A549 (cell line): ENCODE measurements around the gene FADS3. TPM values are rescaled to one million over a fixed set of nuclear protein-coding genes. Genes with fewer than 3 reads are reported as not detected.
A peak's percentile ranks its signal among the peaks of the same experiment; 100 is the strongest.

ENCODE experiments used
- ATAC-seq, 2 experiments: fragments of 200-7000 bp in 1 of 2; fragments of >200 bp in 1 of 2; cut with Nextera tagmentation in 1 of 2; cut with Tn5 transposase in 1 of 2; 3 replicates each; pipeline versions ENCODE4 v1.8.0 to v1.9.1; 2018 to 2020; ENCODE audit warnings: mild to moderate bottlenecking in 1 of 2, moderate library complexity in 1 of 2
- CTCF ChIA-PET: fragments of 300-600 bp; sonication (Branson Sonifier 250); formaldehyde crosslinking; extraction: SDS; loops from one replicate; lab custom pipeline; 2021; ENCODE audit warnings: antibody characterized with exemption, inconsistent platforms; lab: Yijun Ruan, JAX
- POLR2A ChIA-PET: fragments of 350-600 bp; formaldehyde crosslinking; extraction: SDS; loops from one replicate; lab custom pipeline; 2021; ENCODE audit warnings: antibody characterized with exemption, inconsistent platforms; lab: Yijun Ruan, JAX
- DNase-seq, 2 experiments: peaks; one replicate each; pipeline versions ENCODE4 v3.0.0 to v3.0.0-alpha.2; 2011 to 2016; ENCODE audit warnings: low read depth in 1 of 2, low spot score in 1 of 2
- FAIRE-seq: peaks from 2 replicates; lab custom pipeline; 2011; peaks lifted over from hg19 to GRCh38; lab: Jason Lieb, UNC
- H3K27ac ChIP-seq, 2 experiments: fragments of >200 bp; sonication (Bioruptor Twin); formaldehyde crosslinking; 3 replicates each; pipeline ENCODE4 v1.5.1; 2016 to 2017
- H3K4me1 ChIP-seq: fragments of >200 bp; sonication (Bioruptor Twin); formaldehyde crosslinking; 3 replicates; pipeline ENCODE4 v1.6.1; 2016
- H3K4me2 ChIP-seq: fragments of >200 bp; sonication (Bioruptor Twin); formaldehyde crosslinking; 3 replicates; pipeline ENCODE4 v1.6.1; 2016
- H3K4me3 ChIP-seq: fragments of >200 bp; sonication (Bioruptor Twin); formaldehyde crosslinking; 3 replicates; pipeline ENCODE4 v1.5.1; 2016
- H3K9me3 ChIP-seq: fragments of >200 bp; sonication (Bioruptor Twin); formaldehyde crosslinking; 3 replicates; pipeline ENCODE4 v1.6.1; 2016
- CHD2 ChIP-seq: fragments of 150-350 bp; IDR thresholded peaks from 2 replicates; pipeline ENCODE4 v1.6.1; 2014; ENCODE audit warnings: low read length; ENCODE audit not compliant: partially characterized antibody
- EHF ChIP-seq: fragments of 250-450 bp; sonication (Bioruptor Pico); IDR thresholded peaks from 2 replicates; pipeline ENCODE4 v1.5.0; 2020; ENCODE audit warnings: mild to moderate bottlenecking
- FOSL2 ChIP-seq, 2 experiments: fragments of 450-650 bp in 1 of 2; fragments of >200 bp in 1 of 2; sonication (Bioruptor Twin) in 1 of 2; formaldehyde crosslinking; IDR thresholded peaks; 2 replicates each; pipeline versions ENCODE4 v1.5.0 to v1.6.1; 2016 to 2020; ENCODE audit warnings: mild to moderate bottlenecking in 1 of 2, moderate library complexity in 1 of 2
- FOXS1 ChIP-seq: fragments of 250-450 bp; sonication (Bioruptor Pico); IDR thresholded peaks from 2 replicates; pipeline ENCODE4 v1.5.0; 2020; ENCODE audit warnings: mild to moderate bottlenecking, moderate library complexity
- GATA3 ChIP-seq: IDR thresholded peaks from 2 replicates; pipeline ENCODE4 v1.6.1; 2012; ENCODE audit warnings: borderline replicate concordance
- HDAC2 ChIP-seq: fragments of 200-600 bp; sonication (generic); IDR thresholded peaks from 2 replicates; pipeline ENCODE4 v1.6.1; 2016
- HOXA7 ChIP-seq: fragments of 250-450 bp; sonication (Bioruptor Pico); IDR thresholded peaks from 2 replicates; pipeline ENCODE4 v1.5.0; 2020; ENCODE audit warnings: mild to moderate bottlenecking, moderate library complexity
- HOXB13 ChIP-seq: fragments of 250-450 bp; sonication (Bioruptor Pico); IDR thresholded peaks from 2 replicates; pipeline ENCODE4 v1.5.0; 2020; ENCODE audit warnings: low read depth, mild to moderate bottlenecking, moderate library complexity
- JUN ChIP-seq, 2 experiments: fragments of >200 bp; sonication (Bioruptor Twin); formaldehyde crosslinking; IDR thresholded peaks; 2 replicates in 1 of 2; 3 replicates in 1 of 2; pipeline ENCODE4 v1.6.1; 2016 to 2017
- MAFK ChIP-seq: fragments of 450-650 bp; IDR thresholded peaks from 2 replicates; pipeline ENCODE4 v1.6.1; 2014; ENCODE audit not compliant: partially characterized antibody
- MAZ ChIP-seq: fragments of 150-350 bp; IDR thresholded peaks from 2 replicates; pipeline ENCODE4 v1.6.1; 2014; ENCODE audit warnings: antibody characterized with exemption, low read depth, low read length, borderline replicate concordance
- MYC ChIP-seq: IDR thresholded peaks from 2 replicates; pipeline ENCODE4 v1.6.1; 2012; ENCODE audit warnings: mild to moderate bottlenecking, inconsistent platforms, low read length, improper control_type of control experiment, borderline replicate concordance
- NPAS2 ChIP-seq: fragments of 250-450 bp; sonication (Bioruptor Pico); IDR thresholded peaks from 2 replicates; pipeline ENCODE4 v1.8.0; 2022; ENCODE audit warnings: mild to moderate bottlenecking, moderate library complexity, borderline replicate concordance
- RARB ChIP-seq: fragments of 250-450 bp; sonication (Bioruptor Pico); IDR thresholded peaks from 2 replicates; pipeline ENCODE4 v1.8.0; 2021; ENCODE audit warnings: mild to moderate bottlenecking, moderate library complexity
- TFCP2L1 ChIP-seq: fragments of 250-450 bp; sonication (Bioruptor Pico); IDR thresholded peaks from 2 replicates; pipeline ENCODE4 v1.5.0; 2021; ENCODE audit warnings: mild to moderate bottlenecking
- ZNF302 ChIP-seq: fragments of 250-450 bp; sonication (Bioruptor Pico); IDR thresholded peaks from 2 replicates; pipeline ENCODE4 v1.9.0; 2021; ENCODE audit warnings: inconsistent platforms, mild to moderate bottlenecking, moderate library complexity
- whole genome bisulfite sequencing: methylation state at CpG from one replicate; pipeline ENCODE4 v1.1.6; 2017; ENCODE audit errors: missing lambda C conversion rate; 5-methylcytosine and 5-hydroxymethylcytosine counted together
- polyA plus RNA-seq, 4 experiments: library from polyadenylated mRNA; depleted of rRNA in 3 of 4; stranded (reverse); fragments of >200 nt; fragmentation: RNase III in 1 of 4; extraction: RNeasy Plus Mini Kit Qiagen cat#74134 plus additional on column Dnase treatment in 1 of 4; gene quantifications; 2 replicates in 3 of 4; 3 replicates in 1 of 4; pipeline ENCODE4 v1.2.3, GENCODE V29; 2011 to 2017
- TF ChIP-seq, protein P1 (sequence below): fragments of 250-450 bp; sonication (Bioruptor Pico); IDR thresholded peaks from 2 replicates; pipeline ENCODE4 v1.5.0; 2020; ENCODE audit warnings: low read depth, mild to moderate bottlenecking, moderate library complexity
- TF ChIP-seq, protein P2 (sequence below): fragments of 200-600 bp; sonication (generic); IDR thresholded peaks from 2 replicates; pipeline ENCODE4 v1.6.1; 2016; ENCODE audit warnings: antibody characterized with exemption, mild to moderate bottlenecking, moderate library complexity
- TF ChIP-seq, protein P3 (sequence below): fragments of >200 bp; sonication (Bioruptor Twin); formaldehyde crosslinking; IDR thresholded peaks from 3 replicates; pipeline ENCODE4 v1.6.1; 2016
- TF ChIP-seq, protein P4 (sequence below): fragments of 450-650 bp; IDR thresholded peaks from 2 replicates; pipeline ENCODE4 v1.6.1; 2014; ENCODE audit warnings: antibody characterized with exemption

Gene FADS3
- polyA plus RNA-seq, 2 of the 4 experiments (the other 2 are of a cell fraction), result 17.5 to 36.3 TPM

DNA sequence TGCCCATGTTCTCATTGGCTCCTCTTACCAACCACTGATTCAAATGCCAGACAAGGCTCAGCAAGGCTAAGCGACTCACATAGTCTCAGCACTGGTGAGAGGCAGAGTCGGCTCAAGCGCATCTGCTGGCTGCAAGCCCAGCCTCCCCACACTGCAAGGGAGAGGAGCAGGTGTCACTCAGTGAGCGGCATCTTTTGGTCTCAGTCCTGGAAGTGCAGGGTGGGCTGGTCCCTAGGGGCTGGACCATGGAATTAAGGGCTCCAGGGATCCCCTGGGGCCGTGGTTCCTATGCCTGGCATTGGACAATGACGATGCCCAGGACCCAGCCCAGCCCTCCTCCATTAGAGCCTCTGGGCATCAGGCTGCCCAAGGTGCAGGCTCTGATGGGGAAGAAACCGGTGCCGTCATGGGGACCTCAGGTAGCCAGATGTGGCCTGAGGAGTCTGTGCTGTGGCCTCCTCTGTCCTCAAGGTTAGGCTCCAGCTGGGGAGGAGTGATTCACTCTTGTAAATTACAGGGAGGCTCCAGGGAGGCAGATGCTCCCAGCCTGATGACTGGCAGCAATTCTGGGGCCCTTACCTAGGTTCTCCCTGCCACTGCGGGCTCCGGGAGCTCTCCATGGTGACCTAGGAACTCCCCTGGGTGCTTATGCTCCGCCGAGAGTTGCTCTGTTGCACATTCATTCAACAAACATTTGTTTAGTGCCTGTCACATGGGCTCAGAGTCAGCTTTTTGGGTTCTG, 35.2 kb downstream of the FADS3 start (continued):
- TF ChIP-seq FOSL2 (IDR thresholded peaks at IDR 0.05), result no peak
- TF ChIP-seq FOSL2 (CRISPR knock-in tag; IDR thresholded peaks at IDR 0.05), result no peak
- TF ChIP-seq, all 56 proteins: peak for 0

DNA sequence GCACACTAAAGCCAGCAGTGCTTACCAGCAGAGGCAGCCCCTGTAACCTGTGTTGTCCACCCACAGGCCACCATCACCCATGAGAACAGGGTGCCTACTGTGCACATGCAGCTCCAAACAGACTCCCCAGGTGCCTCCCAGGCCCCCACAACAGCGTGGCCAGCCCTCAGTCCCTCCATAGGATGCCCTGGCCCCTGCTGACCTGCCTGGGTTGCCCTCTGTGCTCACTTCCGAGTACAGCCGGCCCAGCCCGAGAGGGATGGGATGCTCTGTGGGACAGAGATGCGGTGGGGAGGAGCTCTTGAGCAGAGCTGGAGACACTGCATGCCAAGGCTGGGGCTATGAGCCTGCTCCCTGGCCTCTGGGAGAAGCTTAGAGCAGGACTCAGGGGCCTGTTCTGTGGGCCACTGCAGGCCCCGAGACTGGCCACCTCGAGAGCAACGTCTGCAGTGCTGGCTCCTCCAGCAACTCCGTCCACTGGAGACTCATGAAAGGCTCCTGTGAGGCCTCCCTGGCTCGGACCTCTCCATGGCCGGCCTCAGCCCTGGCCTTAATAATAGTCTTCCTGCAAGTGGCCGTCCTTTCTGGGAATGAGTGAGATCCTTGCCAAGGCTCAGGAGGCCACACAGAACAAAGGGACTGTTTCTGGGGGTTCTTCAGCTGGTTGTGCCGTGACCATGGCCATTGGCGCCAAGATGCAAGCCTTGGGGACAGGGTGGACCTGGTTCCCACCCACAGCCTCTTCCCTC, 36.2 kb downstream of the FADS3 start:
- Histone ChIP-seq H3K4me2 (no peak overlapping the region), H3K4me3 (no peak overlapping the region), H3K4me1 (no peaks in the 10 kb centered on the region), H3K9me3 (no peaks in the 10 kb centered on the region), H3K27ac (no peak overlapping the region)
- TF ChIP-seq, protein P1, sequence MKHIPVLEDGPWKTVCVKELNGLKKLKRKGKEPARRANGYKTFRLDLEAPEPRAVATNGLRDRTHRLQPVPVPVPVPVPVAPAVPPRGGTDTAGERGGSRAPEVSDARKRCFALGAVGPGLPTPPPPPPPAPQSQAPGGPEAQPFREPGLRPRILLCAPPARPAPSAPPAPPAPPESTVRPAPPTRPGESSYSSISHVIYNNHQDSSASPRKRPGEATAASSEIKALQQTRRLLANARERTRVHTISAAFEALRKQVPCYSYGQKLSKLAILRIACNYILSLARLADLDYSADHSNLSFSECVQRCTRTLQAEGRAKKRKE, result no peak
- no peak for TF ChIP-seq MYC
- no peak for TF ChIP-seq FOSL2 (IDR thresholded peaks at IDR 0.05)
- TF ChIP-seq FOSL2 (CRISPR knock-in tag; IDR thresholded peaks at IDR 0.05), result no peak
- no peak for TF ChIP-seq EHF (CRISPR knock-in tag)
- no peak for TF ChIP-seq TFCP2L1 (CRISPR knock-in tag)
- no peak for TF ChIP-seq MAZ
- TF ChIP-seq, protein P2, sequence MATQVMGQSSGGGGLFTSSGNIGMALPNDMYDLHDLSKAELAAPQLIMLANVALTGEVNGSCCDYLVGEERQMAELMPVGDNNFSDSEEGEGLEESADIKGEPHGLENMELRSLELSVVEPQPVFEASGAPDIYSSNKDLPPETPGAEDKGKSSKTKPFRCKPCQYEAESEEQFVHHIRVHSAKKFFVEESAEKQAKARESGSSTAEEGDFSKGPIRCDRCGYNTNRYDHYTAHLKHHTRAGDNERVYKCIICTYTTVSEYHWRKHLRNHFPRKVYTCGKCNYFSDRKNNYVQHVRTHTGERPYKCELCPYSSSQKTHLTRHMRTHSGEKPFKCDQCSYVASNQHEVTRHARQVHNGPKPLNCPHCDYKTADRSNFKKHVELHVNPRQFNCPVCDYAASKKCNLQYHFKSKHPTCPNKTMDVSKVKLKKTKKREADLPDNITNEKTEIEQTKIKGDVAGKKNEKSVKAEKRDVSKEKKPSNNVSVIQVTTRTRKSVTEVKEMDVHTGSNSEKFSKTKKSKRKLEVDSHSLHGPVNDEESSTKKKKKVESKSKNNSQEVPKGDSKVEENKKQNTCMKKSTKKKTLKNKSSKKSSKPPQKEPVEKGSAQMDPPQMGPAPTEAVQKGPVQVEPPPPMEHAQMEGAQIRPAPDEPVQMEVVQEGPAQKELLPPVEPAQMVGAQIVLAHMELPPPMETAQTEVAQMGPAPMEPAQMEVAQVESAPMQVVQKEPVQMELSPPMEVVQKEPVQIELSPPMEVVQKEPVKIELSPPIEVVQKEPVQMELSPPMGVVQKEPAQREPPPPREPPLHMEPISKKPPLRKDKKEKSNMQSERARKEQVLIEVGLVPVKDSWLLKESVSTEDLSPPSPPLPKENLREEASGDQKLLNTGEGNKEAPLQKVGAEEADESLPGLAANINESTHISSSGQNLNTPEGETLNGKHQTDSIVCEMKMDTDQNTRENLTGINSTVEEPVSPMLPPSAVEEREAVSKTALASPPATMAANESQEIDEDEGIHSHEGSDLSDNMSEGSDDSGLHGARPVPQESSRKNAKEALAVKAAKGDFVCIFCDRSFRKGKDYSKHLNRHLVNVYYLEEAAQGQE, result no peak
- no peak for TF ChIP-seq GATA3
- TF ChIP-seq HOXB13, result no peak
- no peak for TF ChIP-seq HOXA7
- TF ChIP-seq FOXS1 (CRISPR knock-in tag), result no peak
- TF ChIP-seq, protein P3, sequence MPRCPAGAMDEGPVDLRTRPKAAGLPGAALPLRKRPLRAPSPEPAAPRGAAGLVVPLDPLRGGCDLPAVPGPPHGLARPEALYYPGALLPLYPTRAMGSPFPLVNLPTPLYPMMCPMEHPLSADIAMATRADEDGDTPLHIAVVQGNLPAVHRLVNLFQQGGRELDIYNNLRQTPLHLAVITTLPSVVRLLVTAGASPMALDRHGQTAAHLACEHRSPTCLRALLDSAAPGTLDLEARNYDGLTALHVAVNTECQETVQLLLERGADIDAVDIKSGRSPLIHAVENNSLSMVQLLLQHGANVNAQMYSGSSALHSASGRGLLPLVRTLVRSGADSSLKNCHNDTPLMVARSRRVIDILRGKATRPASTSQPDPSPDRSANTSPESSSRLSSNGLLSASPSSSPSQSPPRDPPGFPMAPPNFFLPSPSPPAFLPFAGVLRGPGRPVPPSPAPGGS, result no peak
- TF ChIP-seq CHD2, result no peak
- no peak for TF ChIP-seq HDAC2
- TF ChIP-seq NPAS2 (CRISPR knock-in tag), result no peak
- TF ChIP-seq, protein P4, sequence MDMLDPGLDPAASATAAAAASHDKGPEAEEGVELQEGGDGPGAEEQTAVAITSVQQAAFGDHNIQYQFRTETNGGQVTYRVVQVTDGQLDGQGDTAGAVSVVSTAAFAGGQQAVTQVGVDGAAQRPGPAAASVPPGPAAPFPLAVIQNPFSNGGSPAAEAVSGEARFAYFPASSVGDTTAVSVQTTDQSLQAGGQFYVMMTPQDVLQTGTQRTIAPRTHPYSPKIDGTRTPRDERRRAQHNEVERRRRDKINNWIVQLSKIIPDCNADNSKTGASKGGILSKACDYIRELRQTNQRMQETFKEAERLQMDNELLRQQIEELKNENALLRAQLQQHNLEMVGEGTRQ, result no peak
- TF ChIP-seq MAFK, result no peak
- no peak for TF ChIP-seq RARB
- no peak for TF ChIP-seq JUN (IDR thresholded peaks at IDR 0.05)
- no peak for TF ChIP-seq ZNF302 (CRISPR knock-in tag)
- peak in 1 of 2 experiments; percentile 25; a peak in 3 of 6 replicates for ATAC-seq
- DNase-seq, result no peak
- no peak for FAIRE-seq
- 94% methylated on average over 14 of the region's 14 CpGs for WGBS
- POLR2A ChIA-PET, result interaction anchor here (0.6 kb wide), 1 partner anchor 486 kb away, joined by 7 read pairs; no protein-coding TSS in a partner anchor
- CTCF ChIA-PET, result interaction anchor here (1.0 to 3.4 kb wide), 7 partner anchors 10 to 253 kb away, joined by 4 to 16 read pairs (median 5); no protein-coding TSS in a partner anchor
